Liver (tissue), 9 donors: ENCODE data around the gene PALLD. TPM values are rescaled to one million over a fixed set of nuclear protein-coding genes. Genes with fewer than 3 reads are reported as not detected.

Experiments
- DNase-seq: peaks from one replicate; pipeline ENCODE4 v3.0.0-alpha.2; 2017; ENCODE audit warnings: low spot score
- H3K27ac ChIP-seq, 2 donors: one replicate each; pipeline ENCODE4 v1.7.0; 2013; ENCODE audit warnings: inconsistent platforms in 2 of 2, low read length in 2 of 2, control low read depth in 1 of 2, low read depth in 1 of 2, mild to moderate bottlenecking in 1 of 2
- H3K27me3 ChIP-seq, 4 donors: one replicate each; pipeline versions ENCODE4 v1.6.1 to v1.7.0; 2013; ENCODE audit warnings: low read length in 3 of 4, inconsistent platforms in 1 of 4, mild to moderate bottlenecking in 1 of 4, moderate library complexity in 1 of 4; ENCODE audit not compliant: control insufficient read depth in 4 of 4, insufficient read depth in 4 of 4
- H3K36me3 ChIP-seq, 4 donors: one replicate each; pipeline versions ENCODE4 v1.6.1 to v1.7.0; 2013; ENCODE audit warnings: low read length in 3 of 4, mild to moderate bottlenecking in 3 of 4, low read depth in 1 of 4, moderate library complexity in 1 of 4; ENCODE audit not compliant: control insufficient read depth in 4 of 4, insufficient read depth in 3 of 4
- H3K4me1 ChIP-seq, 4 donors: one replicate each; pipeline versions ENCODE4 v1.6.1 to v1.7.0; 2013; ENCODE audit warnings: low read length in 3 of 4, mild to moderate bottlenecking in 3 of 4, moderate library complexity in 1 of 4; ENCODE audit not compliant: control insufficient read depth in 4 of 4, insufficient read depth in 4 of 4
- H3K4me3 ChIP-seq, 3 donors: one replicate each; pipeline versions ENCODE4 v1.6.1 to v1.7.0; 2013; ENCODE audit warnings: low read length in 3 of 3, control low read depth in 1 of 3, low read depth in 1 of 3, mild to moderate bottlenecking in 1 of 3
- H3K9ac ChIP-seq, 2 donors: one replicate each; pipeline ENCODE4 v1.7.0; 2013; ENCODE audit warnings: low read length in 2 of 2, mild to moderate bottlenecking in 2 of 2, moderate library complexity in 2 of 2, control low read depth in 1 of 2, low read depth in 1 of 2
- H3K9me3 ChIP-seq, 4 donors: one replicate each; pipeline versions ENCODE4 v1.6.1 to v1.7.0; 2013; ENCODE audit warnings: low read length in 3 of 4; ENCODE audit not compliant: control insufficient read depth in 4 of 4
- ATF3 ChIP-seq: IDR thresholded peaks from 2 replicates; pipeline ENCODE4 v1.6.1; 2016; ENCODE audit warnings: antibody characterized with exemption
- CTCF ChIP-seq: fragments of 150-350 bp; IDR thresholded peaks from 2 replicates; pipeline ENCODE4 v1.5.1; 2017; ENCODE audit warnings: improper control_type of control experiment, low read depth, low read length; ENCODE audit not compliant: missing input control
- EGR1 ChIP-seq, 2 donors: IDR thresholded peaks; 2 replicates each; pipeline ENCODE4 v1.6.1; 2016 to 2018; ENCODE audit warnings: antibody characterized with exemption in 2 of 2, low read depth in 2 of 2
- FOXA1 ChIP-seq: IDR thresholded peaks from 2 replicates; pipeline ENCODE4 v1.6.1; 2016; ENCODE audit warnings: antibody characterized with exemption
- FOXA2 ChIP-seq: IDR thresholded peaks from 2 replicates; pipeline ENCODE4 v1.6.1; 2016; ENCODE audit warnings: antibody characterized with exemption
- GABPA ChIP-seq, 2 donors: IDR thresholded peaks in 1 of 2; conservative IDR thresholded peaks in 1 of 2; 2 replicates each; pipeline ENCODE4 v1.6.1; 2016; ENCODE audit warnings: antibody characterized with exemption in 2 of 2, mild to moderate bottlenecking in 1 of 2, moderate library complexity in 1 of 2
- HNF4A ChIP-seq, 2 donors: conservative IDR thresholded peaks; 2 replicates each; pipeline ENCODE4 v1.6.1; 2016; ENCODE audit warnings: antibody characterized with exemption in 2 of 2, mild to moderate bottlenecking in 2 of 2
- HNF4G ChIP-seq: IDR thresholded peaks from 2 replicates; pipeline ENCODE4 v1.6.1; 2016; ENCODE audit warnings: antibody characterized with exemption
- JUND ChIP-seq, 2 donors: IDR thresholded peaks; 2 replicates each; pipeline ENCODE4 v1.6.1; 2016; ENCODE audit warnings: antibody characterized with exemption in 2 of 2
- MAX ChIP-seq: IDR thresholded peaks from 2 replicates; pipeline ENCODE4 v1.6.1; 2016; ENCODE audit warnings: antibody characterized with exemption
- NR2F2 ChIP-seq: IDR thresholded peaks from 2 replicates; pipeline ENCODE4 v1.6.1; 2016; ENCODE audit warnings: antibody characterized with exemption
- RAD21 ChIP-seq, 2 donors: IDR thresholded peaks; 2 replicates each; pipeline ENCODE4 v1.6.1; 2016; ENCODE audit warnings: antibody characterized with exemption in 2 of 2, mild to moderate bottlenecking in 2 of 2
- REST ChIP-seq: IDR thresholded peaks from 2 replicates; pipeline ENCODE4 v1.6.1; 2016; ENCODE audit warnings: antibody characterized with exemption, mild to moderate bottlenecking
- RXRA ChIP-seq, 2 donors: IDR thresholded peaks; 2 replicates each; pipeline ENCODE4 v1.6.1; 2017 to 2018; ENCODE audit warnings: antibody characterized with exemption in 2 of 2, mild to moderate bottlenecking in 1 of 2
- SP1 ChIP-seq: IDR thresholded peaks from 2 replicates; pipeline ENCODE4 v1.6.1; 2018; ENCODE audit warnings: antibody characterized with exemption, mild to moderate bottlenecking
- YY1 ChIP-seq: IDR thresholded peaks from 2 replicates; pipeline ENCODE4 v1.6.1; 2016; ENCODE audit warnings: antibody characterized with exemption, mild to moderate bottlenecking
- ZBTB33 ChIP-seq: IDR thresholded peaks from 2 replicates; pipeline ENCODE4 v1.6.1; 2016; ENCODE audit warnings: antibody characterized with exemption
- whole genome bisulfite sequencing: extraction: QIAGEN DNeasy Blood & Tissue Kit; methylation state at CpG from one replicate; pipeline ENCODE4 v1.1.7; 2013; 5-methylcytosine and 5-hydroxymethylcytosine counted together
- polyA plus RNA-seq, 2 donors: library from polyadenylated mRNA; stranded (reverse) in 1 of 2; unstranded in 1 of 2; fragments of 200-250 nt in 1 of 2; fragments of >200 nt in 1 of 2; fragmentation: Nextera tagmentation in 1 of 2; extraction: Ambion mirVana in 1 of 2; gene quantifications; one replicate each; pipeline versions ENCODE4 v1.2.1 to v1.2.3, GENCODE V29; 2013 to 2015
- total RNA-seq, 2 donors: library from RNA; depleted of rRNA; stranded (reverse); fragments of >200 nt; gene quantifications; one replicate each; pipeline ENCODE4 v1.2.3, GENCODE V29; 2014
- donor health status: healthy.
- donor health status: healthy.
- donor health status: healthy.
- donor health status: healthy.
- donor health status: healthy.

The PALLD gene
- total and polyA plus RNA-seq, 4 donors, result 9.0 to 26.3 (median 14.7) TPM

- no peaks in the 10 kb centered on the region for H3K36me3 ChIP-seq
- DNase-seq, result no peak
- H3K27ac ChIP-seq, result no peak overlapping the region
- TF ChIP-seq EGR1 (IDR thresholded peaks at IDR 0.05; ENCODE audit: low read depth in 2 of 2), result no peak
- no peak for TF ChIP-seq REST
- no peak for TF ChIP-seq JUND (IDR thresholded peaks at IDR 0.05)
- TF ChIP-seq NR2F2, result no peak
- TF ChIP-seq FOXA1, result no peak
- TF ChIP-seq GABPA (IDR thresholded peaks at IDR 0.05 in 1 of 2, conservative IDR thresholded peaks at IDR 0.05 in 1 of 2), result no peak
- no peak for TF ChIP-seq FOXA2
- TF ChIP-seq ZBTB33, result no peak
- TF ChIP-seq RAD21 (IDR thresholded peaks at IDR 0.05), result no peak
- no peak for TF ChIP-seq YY1
- TF ChIP-seq SP1, result no peak
- no peak for TF ChIP-seq MAX
- no peak for TF ChIP-seq HNF4G
- no peak for TF ChIP-seq RXRA (IDR thresholded peaks at IDR 0.05)
- no peak for TF ChIP-seq ATF3
- no peak for TF ChIP-seq HNF4A (conservative IDR thresholded peaks at IDR 0.05)
- no peak for TF ChIP-seq CTCF
- H3K9me3 ChIP-seq, result no peaks in the 10 kb centered on the region
- H3K9ac ChIP-seq, result no peak overlapping the region
- H3K4me1 ChIP-seq, result no peaks in the 10 kb centered on the region
- WGBS, result 69% methylated on average over 2 of the region's 2 CpGs
- H3K27me3 ChIP-seq, result no peaks in the 10 kb centered on the region
- H3K4me3 ChIP-seq, result no peak overlapping the region
Measured at GRCh38 chr4:168856312-168856711, 359.5 kb downstream of the PALLD start.

- no peaks in the 10 kb centered on the region for H3K9me3 ChIP-seq
- TF ChIP-seq SP1 (no peak), EGR1 (IDR thresholded peaks at IDR 0.05; ENCODE audit: low read depth in 2 of 2) (no peak), REST (no peak)
- no peak overlapping the region for H3K27ac ChIP-seq
- H3K27me3 ChIP-seq, result no peaks in the 10 kb centered on the region
- H3K4me3 ChIP-seq, result no peak overlapping the region
- WGBS, result 93% methylated on average over 6 of the region's 6 CpGs
- H3K36me3 ChIP-seq, result no peaks in the 10 kb centered on the region
- no peak for DNase-seq
- no peaks in the 10 kb centered on the region for H3K4me1 ChIP-seq
- H3K9ac ChIP-seq, result no peak overlapping the region
Measured at GRCh38 chr4:168857009-168857408, 360.2 kb downstream of the PALLD start.
